ENCODE results near the gene EIF2S2. TPM values are rescaled to one million over a fixed set of nuclear protein-coding genes. Genes with fewer than 3 reads are reported as not detected.
A peak's percentile ranks its signal among the peaks of the same experiment; 100 is the strongest.

Gene EIF2S2
- total and polyA plus RNA-seq, 12 donors: 22.2 to 67.7 (median 41.1) TPM

- Histone ChIP-seq H3K36me3 (peaks cover 0 to 44% (median 0%) of the 10 kb centered on the region in 9 donors), H3K9me3 (no peaks in the 10 kb centered on the region), H3K4me3 (no peak overlapping the region), H3K4me1 (peaks cover 14 to 48% (median 32%) of the 10 kb centered on the region in 9 donors), H3K27me3 (no peaks in the 10 kb centered on the region), H3K27ac (no peak overlapping the region)
- peak in 1 of 9 donors; percentile 16 for TF ChIP-seq CTCF (IDR thresholded peaks at IDR 0.05)
- WGBS, 2 donors: 86 to 88% methylated on average over 3 of the region's 3 CpGs
- DNase-seq (no peak), ATAC-seq (no peak)
- intact Hi-C loops (cut with DNase I): loop anchor here in 6 of 10 donors (1.0 to 10.0 kb wide), 9 partner anchors 55 to 275 kb away; no protein-coding TSS in a partner anchor
Measured at GRCh38 chr20:34070079-34070439, 42.0 kb downstream of the EIF2S2 start.

DNA sequence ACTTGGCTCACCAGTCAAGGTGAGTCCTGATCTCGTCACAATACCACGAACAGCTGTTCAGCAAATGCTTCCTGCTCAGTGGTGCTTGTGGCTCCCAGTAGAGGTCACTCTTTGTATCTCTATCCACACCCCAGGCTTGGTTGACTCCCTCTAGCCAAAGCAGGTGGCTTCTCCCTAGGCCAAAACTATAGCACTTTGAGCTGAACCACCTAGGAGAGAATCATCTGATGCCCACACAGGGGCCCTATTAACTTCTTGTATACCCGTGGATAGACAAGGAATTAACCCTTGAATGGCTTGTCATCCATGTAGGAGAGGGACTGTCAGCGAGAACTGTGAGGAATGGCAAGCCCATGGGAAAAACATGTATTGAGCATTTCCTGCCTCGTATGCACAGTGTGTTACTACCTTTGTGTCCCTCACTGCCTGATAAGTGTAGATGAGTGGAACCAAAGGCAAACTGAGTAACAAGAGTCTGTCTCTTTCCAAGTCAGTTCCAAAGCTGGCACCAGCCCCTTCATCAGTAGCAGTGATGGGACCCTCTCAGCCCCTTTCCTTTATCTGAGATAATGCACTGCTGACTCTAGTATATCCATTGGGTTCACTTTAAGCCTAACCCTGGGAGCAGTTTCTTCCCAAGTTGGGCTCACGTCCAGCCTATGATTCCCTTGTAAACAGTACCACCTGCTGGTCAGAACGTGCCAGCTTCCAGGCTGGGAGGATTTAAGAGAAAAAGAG, 42.5 kb downstream of the EIF2S2 start:
- Histone ChIP-seq H3K4me1 (peaks cover 14 to 53% (median 38%) of the 10 kb centered on the region in 9 donors), H3K4me3 (no peak overlapping the region), H3K27me3 (no peaks in the 10 kb centered on the region), H3K9me3 (no peaks in the 10 kb centered on the region), H3K36me3 (peaks cover 0 to 42% (median 0%) of the 10 kb centered on the region in 9 donors), H3K27ac (peak overlapping the region in 2 of 10 donors; percentile 4 to 54)
- peak; percentile 57 to 93 (median 87) for TF ChIP-seq CTCF (IDR thresholded peaks at IDR 0.05)
- intact Hi-C loops (cut with DNase I): loop anchor here (1.0 to 10.0 kb wide), 15 partner anchors 55 to 277 kb away; partner anchors contain the start of gene RALY (in 4 of the 10)
- 15 to 18% methylated on average over 7 of the region's 7 CpGs for WGBS, 2 donors
- ATAC-seq (peak; percentile 86 to 93 (median 88)), DNase-seq (peak; percentile 48 to 75)

DNA sequence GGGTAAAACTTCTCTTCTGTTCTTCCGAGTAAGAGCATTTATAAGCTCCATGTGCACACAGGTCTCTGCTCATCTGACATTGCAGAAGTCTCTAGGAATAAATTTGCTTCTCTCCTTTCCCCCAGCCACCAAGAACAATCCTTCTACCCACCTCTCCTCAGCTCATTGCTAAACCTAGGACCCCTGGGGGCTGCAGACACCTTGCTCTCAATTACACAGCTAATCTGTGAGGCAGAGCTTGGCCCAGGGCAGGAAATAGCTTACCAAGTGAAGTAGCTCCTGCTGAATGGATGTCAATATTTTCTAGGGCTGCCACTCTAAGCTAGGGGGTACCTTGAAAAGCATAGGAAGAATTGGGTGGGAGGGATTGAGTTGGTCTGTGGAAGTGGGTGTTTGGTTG, 44.0 kb downstream of the EIF2S2 start:
- TF ChIP-seq CTCF (IDR thresholded peaks at IDR 0.05): no peak
- Histone ChIP-seq H3K27me3 (no peaks in the 10 kb centered on the region), H3K4me1 (peaks cover 14 to 54% (median 40%) of the 10 kb centered on the region in 9 donors), H3K9me3 (no peaks in the 10 kb centered on the region), H3K36me3 (peaks cover 0 to 32% (median 0%) of the 10 kb centered on the region in 9 donors), H3K27ac (no peak overlapping the region), H3K4me3 (no peak overlapping the region)
- no peak for ATAC-seq
- 92 to 94% methylated on average over 1 of the region's 1 CpG for WGBS, 2 donors
- DNase-seq: no peak
- intact Hi-C loops (cut with DNase I): loop anchor here in 9 of 10 donors (2.0 to 10.0 kb wide), 11 partner anchors 71 to 276 kb away; partner anchors contain the start of gene RALY (in 4 of the 9)

DNA sequence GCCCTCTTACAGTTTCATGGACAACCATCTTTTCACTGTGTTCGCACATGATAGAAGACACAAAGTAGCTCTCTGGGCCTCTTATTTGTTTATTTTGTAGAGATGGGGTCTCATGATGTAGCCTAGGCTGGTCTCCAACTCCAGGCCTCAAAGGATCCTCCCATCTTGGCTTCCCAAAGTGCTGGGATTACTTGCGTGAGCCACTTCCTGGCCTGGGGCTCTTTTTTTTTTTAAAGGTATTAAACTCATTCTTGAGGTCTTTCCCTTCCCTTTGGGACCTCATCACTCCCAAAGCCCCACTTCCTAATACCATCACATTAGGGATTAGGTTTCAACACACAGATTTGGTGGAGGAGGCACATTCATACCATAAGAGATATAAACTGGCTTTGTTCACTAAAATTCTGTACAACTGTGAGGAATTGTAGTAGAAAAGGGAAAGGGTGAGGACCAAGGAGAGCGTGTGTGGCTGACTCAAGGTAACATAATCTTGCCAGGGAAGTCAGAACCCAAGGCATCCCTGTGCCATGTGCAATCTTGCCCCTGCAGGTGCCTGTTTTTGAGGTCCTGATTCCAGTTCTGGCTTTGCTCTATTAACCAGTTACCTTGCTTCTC, 45.5 kb downstream of the EIF2S2 start:
- no peak overlapping the region for H3K27ac ChIP-seq

More for the DNA sequence above, 45.5 kb downstream of the EIF2S2 start:
- H3K27me3 ChIP-seq: no peaks in the 10 kb centered on the region
- H3K36me3 ChIP-seq: peaks cover 0 to 20% (median 0%) of the 10 kb centered on the region in 9 donors
- intact Hi-C loops (cut with DNase I): loop anchor here in 9 of 10 donors (5.0 to 10.0 kb wide), 8 partner anchors 69 to 274 kb away; partner anchors contain the start of gene RALY (in 4 of the 9)
- WGBS, 2 donors: 69 to 70% methylated on average over 3 of the region's 3 CpGs
- H3K4me3 ChIP-seq: no peak overlapping the region
- ATAC-seq (no peak), DNase-seq (no peak)
- TF ChIP-seq CTCF (IDR thresholded peaks at IDR 0.05): no peak
- H3K9me3 ChIP-seq: no peaks in the 10 kb centered on the region
- peaks cover 14 to 59% (median 40%) of the 10 kb centered on the region in 9 donors for H3K4me1 ChIP-seq
